Tibial nerve (tissue), 3 donors: ENCODE measurements around the gene KARS1.

Experiments used
- POLR2A ChIP-seq, 2 donors: fragments of 450-650 bp; IDR thresholded peaks; one replicate each; pipeline ENCODE4 v1.6.1; 2017; ENCODE audit warnings: antibody characterized with exemption in 2 of 2, mild to moderate bottlenecking in 2 of 2, moderate library complexity in 2 of 2
- TF ChIP-seq, protein P1 (sequence below), 5 experiments: fragments of 200-600 bp in 3 of 5; fragments of 450-650 bp in 2 of 5; sonication (generic) in 3 of 5; IDR thresholded peaks; one replicate each; pipeline ENCODE4 v1.5.1; 2016 to 2019; ENCODE audit warnings: antibody characterized with exemption in 5 of 5, mild to moderate bottlenecking in 3 of 5, moderate library complexity in 2 of 5

DNA sequence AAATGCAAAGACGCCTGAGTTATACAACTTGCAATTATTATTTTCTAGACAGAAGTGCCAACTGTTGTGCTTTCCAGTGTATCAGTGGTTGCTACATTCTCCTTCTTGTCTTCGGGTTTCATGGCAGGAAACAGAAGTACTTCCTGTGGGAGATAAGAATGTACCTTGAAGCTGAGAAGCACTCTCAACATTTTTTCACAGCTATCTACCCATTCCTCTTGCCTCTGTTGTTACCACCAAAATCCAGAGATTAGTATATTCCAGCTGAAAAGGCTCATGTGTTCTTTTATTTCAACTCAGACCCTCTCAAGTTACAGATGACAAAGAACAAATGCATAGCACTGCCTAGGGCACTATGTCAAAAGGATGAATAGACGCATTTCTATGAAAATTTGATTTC, 19.6 kb downstream of the KARS1 start:
- TF ChIP-seq, protein P1, sequence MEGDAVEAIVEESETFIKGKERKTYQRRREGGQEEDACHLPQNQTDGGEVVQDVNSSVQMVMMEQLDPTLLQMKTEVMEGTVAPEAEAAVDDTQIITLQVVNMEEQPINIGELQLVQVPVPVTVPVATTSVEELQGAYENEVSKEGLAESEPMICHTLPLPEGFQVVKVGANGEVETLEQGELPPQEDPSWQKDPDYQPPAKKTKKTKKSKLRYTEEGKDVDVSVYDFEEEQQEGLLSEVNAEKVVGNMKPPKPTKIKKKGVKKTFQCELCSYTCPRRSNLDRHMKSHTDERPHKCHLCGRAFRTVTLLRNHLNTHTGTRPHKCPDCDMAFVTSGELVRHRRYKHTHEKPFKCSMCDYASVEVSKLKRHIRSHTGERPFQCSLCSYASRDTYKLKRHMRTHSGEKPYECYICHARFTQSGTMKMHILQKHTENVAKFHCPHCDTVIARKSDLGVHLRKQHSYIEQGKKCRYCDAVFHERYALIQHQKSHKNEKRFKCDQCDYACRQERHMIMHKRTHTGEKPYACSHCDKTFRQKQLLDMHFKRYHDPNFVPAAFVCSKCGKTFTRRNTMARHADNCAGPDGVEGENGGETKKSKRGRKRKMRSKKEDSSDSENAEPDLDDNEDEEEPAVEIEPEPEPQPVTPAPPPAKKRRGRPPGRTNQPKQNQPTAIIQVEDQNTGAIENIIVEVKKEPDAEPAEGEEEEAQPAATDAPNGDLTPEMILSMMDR (IDR thresholded peaks at IDR 0.05) = no peak
- no peak for TF ChIP-seq POLR2A (IDR thresholded peaks at IDR 0.05)
